Measurements from ENCODE around the gene SSTR4.
A peak's percentile ranks its signal among the peaks of the same experiment; 100 is the strongest.

SSTR4 gene

GRCh38 chr20:23086931-23087411 lies 51.9 kb downstream of the SSTR4 start:
- H3K4me1 ChIP-seq (ENCODE audit: insufficient read depth, low read length, poor library complexity, severe bottlenecking): peaks cover 55% of the 10 kb centered on the region
- peaks cover 60% of the 10 kb centered on the region for H3K79me2 ChIP-seq (ENCODE audit: insufficient read depth, low read length)
- H3K9me2 ChIP-seq (replicated peaks; ENCODE audit: low read depth, low read length): no peaks in the 10 kb centered on the region
- peak overlapping the region; percentile 91 for H3K4me3 ChIP-seq (ENCODE audit: low read length, poor library complexity, severe bottlenecking)
- no peaks in the 10 kb centered on the region for H3K27me3 ChIP-seq (ENCODE audit: insufficient read depth, low read length, poor library complexity, severe bottlenecking)
- peaks cover 4% of the 10 kb centered on the region for H3F3A ChIP-seq (ENCODE audit: low read depth)
- no peaks in the 10 kb centered on the region for H3K36me3 ChIP-seq (ENCODE audit: insufficient read depth, low read length)
- peaks cover 15% of the 10 kb centered on the region for H4K20me1 ChIP-seq (ENCODE audit: insufficient read depth, low read length, poor library complexity, severe bottlenecking)
- H2AFZ ChIP-seq (ENCODE audit: low read length): peak overlapping the region; percentile 67; the same call in 1 of the 2 replicates
- H3K9me3 ChIP-seq (ENCODE audit: insufficient read depth, low read depth, low read length): no peaks in the 10 kb centered on the region
- TF ChIP-seq CTCF (conservative IDR thresholded peaks at IDR 0.05; ENCODE audit: low read length): no peak
- no peak for TF ChIP-seq EZH2phosphoT487 (IDR thresholded peaks at IDR 0.05; ENCODE audit: borderline replicate concordance)
- peak overlapping the region; percentile 99 for H3K9ac ChIP-seq (ENCODE audit: low read depth, low read length, poor library complexity, severe bottlenecking)
- peak overlapping the region; percentile 95 for H3K4me2 ChIP-seq (ENCODE audit: low read depth, low read length, poor library complexity, severe bottlenecking)

GRCh38 chr20:23087587-23088251 lies 52.6 kb downstream of the SSTR4 start:
- H3K9me3 ChIP-seq (ENCODE audit: insufficient read depth, low read depth, low read length): no peaks in the 10 kb centered on the region
- peaks cover 10% of the 10 kb centered on the region for H4K20me1 ChIP-seq (ENCODE audit: insufficient read depth, low read length, poor library complexity, severe bottlenecking)
- peak overlapping the region; percentile 95 for H3K4me2 ChIP-seq (ENCODE audit: low read depth, low read length, poor library complexity, severe bottlenecking)
- peak overlapping the region; percentile 99 for H3K9ac ChIP-seq (ENCODE audit: low read depth, low read length, poor library complexity, severe bottlenecking)
- peaks cover 47% of the 10 kb centered on the region for H3K4me1 ChIP-seq (ENCODE audit: insufficient read depth, low read length, poor library complexity, severe bottlenecking)
- no peaks in the 10 kb centered on the region for H3K36me3 ChIP-seq (ENCODE audit: insufficient read depth, low read length)
- H3F3A ChIP-seq (ENCODE audit: low read depth): peaks cover 4% of the 10 kb centered on the region
- no peaks in the 10 kb centered on the region for H3K27me3 ChIP-seq (ENCODE audit: insufficient read depth, low read length, poor library complexity, severe bottlenecking)
- peak overlapping the region; percentile 91 for H3K4me3 ChIP-seq (ENCODE audit: low read length, poor library complexity, severe bottlenecking)
- no peaks in the 10 kb centered on the region for H3K9me2 ChIP-seq (replicated peaks; ENCODE audit: low read depth, low read length)
- peaks cover 52% of the 10 kb centered on the region for H3K79me2 ChIP-seq (ENCODE audit: insufficient read depth, low read length)
- TF ChIP-seq CTCF (conservative IDR thresholded peaks at IDR 0.05; ENCODE audit: low read length) (no peak), EZH2phosphoT487 (IDR thresholded peaks at IDR 0.05; ENCODE audit: borderline replicate concordance) (no peak)
- no peak overlapping the region for H2AFZ ChIP-seq (ENCODE audit: low read length)
